CD14-positive monocyte (primary cell): ENCODE results near the gene SAA2. TPM values are rescaled to one million over a fixed set of nuclear protein-coding genes. Genes with fewer than 3 reads are reported as not detected.

ENCODE experiments used
- DNase-seq, 3 donors: peaks; one replicate each; pipeline ENCODE4 v3.0.0-alpha.2; 2011 to 2022
- H2AFZ ChIP-seq: 2 replicates; pipeline ENCODE4 v1.6.0; 2012; ENCODE audit warnings: mild to moderate bottlenecking, low read depth, low read length, inconsistent platforms; ENCODE audit not compliant: insufficient read depth, poor library complexity, severe bottlenecking
- H3K27ac ChIP-seq, 2 donors: 1 replicate in 1 of 2; 2 replicates in 1 of 2; pipeline ENCODE4 v1.5.1; 2012 to 2013; ENCODE audit warnings: low read length in 2 of 2, control low read depth in 1 of 2, inconsistent platforms in 1 of 2, low read depth in 1 of 2, mild to moderate bottlenecking in 1 of 2
- H3K27me3 ChIP-seq, 2 donors: one replicate each; pipeline versions ENCODE4 v1.6.0 to v1.6.1; 2011 to 2013; ENCODE audit warnings: low read length in 2 of 2; ENCODE audit not compliant: control insufficient read depth in 2 of 2, insufficient read depth in 2 of 2
- H3K36me3 ChIP-seq, 2 donors: replicated peaks in 1 of 2; 1 replicate in 1 of 2; 2 replicates in 1 of 2; pipeline versions ENCODE4 v1.5.1 to v1.6.1; 2012 to 2013; ENCODE audit warnings: low read length in 2 of 2, control low read depth in 1 of 2, inconsistent platforms in 1 of 2, mild to moderate bottlenecking in 1 of 2; ENCODE audit not compliant: insufficient read depth in 2 of 2, control insufficient read depth in 1 of 2
- H3K4me1 ChIP-seq, 2 donors: 1 replicate in 1 of 2; 2 replicates in 1 of 2; pipeline versions ENCODE4 v1.5.1 to v1.6.1; 2012 to 2013; ENCODE audit warnings: low read length in 2 of 2, control low read depth in 1 of 2, inconsistent platforms in 1 of 2, mild to moderate bottlenecking in 1 of 2, moderate library complexity in 1 of 2; ENCODE audit not compliant: insufficient read depth in 2 of 2, control insufficient read depth in 1 of 2
- H3K4me2 ChIP-seq: replicated peaks from 2 replicates; pipeline ENCODE3; 2012; ENCODE audit warnings: low read length, moderate library complexity, mild to moderate bottlenecking; ENCODE audit not compliant: poor library complexity, severe bottlenecking; ENCODE audit errors: extremely low read depth
- H3K4me3 ChIP-seq, 3 experiments: fragments of 200-600 bp in 1 of 3; sonication (generic) in 1 of 3; replicated peaks in 1 of 3; 1 replicate in 2 of 3; 2 replicates in 1 of 3; pipeline ENCODE4 v1.5.1; 2011 to 2013; ENCODE audit warnings: low read length in 3 of 3, mild to moderate bottlenecking in 3 of 3, control low read depth in 2 of 3, low read depth in 2 of 3, inconsistent platforms in 1 of 3, moderate library complexity in 1 of 3
- H3K79me2 ChIP-seq: 2 replicates; pipeline ENCODE4 v1.6.0; 2012; ENCODE audit warnings: mild to moderate bottlenecking, control low read depth, inconsistent platforms, low read length, moderate library complexity; ENCODE audit not compliant: insufficient read depth
- H3K9ac ChIP-seq: 2 replicates; pipeline ENCODE4 v1.6.0; 2017; ENCODE audit warnings: low read length, mild to moderate bottlenecking; ENCODE audit not compliant: insufficient read depth, poor library complexity, severe bottlenecking
- H3K9me3 ChIP-seq, 2 donors: replicated peaks in 1 of 2; 1 replicate in 1 of 2; 2 replicates in 1 of 2; pipeline versions ENCODE4 v1.5.1 to v1.6.1; 2012 to 2013; ENCODE audit warnings: low read length in 2 of 2, control low read depth in 1 of 2; ENCODE audit not compliant: control insufficient read depth in 1 of 2, insufficient read depth in 1 of 2
- H4K20me1 ChIP-seq: 2 replicates; pipeline ENCODE4 v1.6.0; 2012; ENCODE audit warnings: mild to moderate bottlenecking, low read length, control low read depth, moderate library complexity; ENCODE audit not compliant: insufficient read depth
- H3K27ac Mint-ChIP-seq, 7 donors: one replicate each; pipeline ENCODE4 v1.8.0; 2020; ENCODE audit warnings: mild to moderate bottlenecking in 7 of 7, mixed read lengths in 7 of 7, moderate library complexity in 6 of 7, inconsistent platforms in 2 of 7
- H3K27me3 Mint-ChIP-seq, 3 donors: one replicate each; pipeline ENCODE4 v1.8.0; 2021 to 2022; ENCODE audit warnings: low read depth in 3 of 3, mild to moderate bottlenecking in 3 of 3, mixed read lengths in 3 of 3, moderate library complexity in 3 of 3, inconsistent platforms in 1 of 3
- H3K36me3 Mint-ChIP-seq, 2 donors: one replicate each; pipeline ENCODE4 v1.8.0; 2020; ENCODE audit warnings: mixed read lengths in 2 of 2, inconsistent platforms in 1 of 2, mild to moderate bottlenecking in 1 of 2
- H3K4me1 Mint-ChIP-seq: one replicate; pipeline ENCODE4 v1.8.0; 2020; ENCODE audit warnings: mild to moderate bottlenecking, mixed read lengths
- H3K4me3 Mint-ChIP-seq, 2 donors: one replicate each; pipeline ENCODE4 v1.8.0; 2020; ENCODE audit warnings: mild to moderate bottlenecking in 2 of 2, mixed read lengths in 2 of 2, moderate library complexity in 1 of 2
- H3K9me3 Mint-ChIP-seq, 7 donors: one replicate each; pipeline ENCODE4 v1.8.0; 2020 to 2022; ENCODE audit warnings: mixed read lengths in 7 of 7, mild to moderate bottlenecking in 6 of 7, moderate library complexity in 6 of 7, inconsistent platforms in 2 of 7
- CTCF ChIP-seq: fragments of 200-600 bp; IDR thresholded peaks from one replicate; pipeline ENCODE4 v1.8.0; 2022; ENCODE audit warnings: antibody characterized with exemption, mild to moderate bottlenecking
- WGBS: methylation state at CpG from one replicate; pipeline ENCODE4 v1.1.5; 2013; ENCODE audit warnings: missing lambda C conversion rate; ENCODE audit not compliant: insufficient coverage; 5-methylcytosine and 5-hydroxymethylcytosine counted together
- intact Hi-C, 2 donors: fragments of 100-400 bp; cut with micrococcal nuclease; formaldehyde crosslinking; loops; one replicate each; pipeline versions ENCODE4 v1.15.0 to v1.15.1; 2023
- polyA plus RNA-seq, 3 donors: library from polyadenylated mRNA; depleted of rRNA in 1 of 3; unstranded in 2 of 3; stranded (reverse) in 1 of 3; fragments of 300-500 nt in 2 of 3; fragments of >200 nt in 1 of 3; fragmentation: Illumina TruSeq in 2 of 3; gene quantifications; 1 replicate in 2 of 3; 2 replicates in 1 of 3; pipeline ENCODE4 v1.2.3, GENCODE V29; 2012 to 2021

SAA2 gene
- polyA plus RNA-seq, 3 donors, result not detected

GRCh38 chr11:18235394-18236334 lies 12.8 kb downstream of the SAA2 start:
- Mint-ChIP-seq H3K27ac (no peak overlapping the region), H3K4me3 (no peak overlapping the region), H3K27me3 (peaks cover 18 to 33% (median 30%) of the 10 kb centered on the region in 3 donors), H3K9me3 (peaks cover 0 to under 1% (median 0%) of the 10 kb centered on the region in 7 donors), H3K4me1 (no peaks in the 10 kb centered on the region), H3K36me3 (no peaks in the 10 kb centered on the region)
- 80% methylated on average over 1 of the region's 8 CpGs for WGBS
- Histone ChIP-seq H3K4me3 (no peak overlapping the region), H2AFZ (no peak overlapping the region), H4K20me1 (no peaks in the 10 kb centered on the region), H3K79me2 (no peaks in the 10 kb centered on the region), H3K9ac (no peak overlapping the region), H3K4me2 (no peak overlapping the region), H3K27me3 (peaks cover 18 to 19% of the 10 kb centered on the region in 2 donors), H3K27ac (no peak overlapping the region), H3K9me3 (no peaks in the 10 kb centered on the region), H3K36me3 (no peaks in the 10 kb centered on the region), H3K4me1 (no peaks in the 10 kb centered on the region)
- DNase-seq, result no peak
- intact Hi-C loops, result no loop called here
- no peak for TF ChIP-seq CTCF

DNA sequence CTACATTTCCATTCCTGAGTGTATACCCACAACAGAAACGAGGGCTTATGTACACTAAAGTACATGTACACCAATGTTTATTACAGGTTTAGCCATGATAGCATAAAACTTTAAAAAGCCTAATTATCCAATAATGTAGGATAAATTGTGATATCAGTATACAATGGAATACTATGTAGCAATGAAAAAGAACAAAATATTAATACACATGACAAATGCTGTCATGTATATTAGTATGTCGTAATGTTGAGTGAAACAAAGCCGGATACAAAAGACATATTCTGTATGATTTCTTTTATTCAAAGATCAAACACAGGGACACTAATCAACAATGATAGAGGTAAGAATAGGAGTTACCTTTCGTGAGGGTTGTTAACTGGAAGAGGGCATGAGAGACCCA lies 14.6 kb downstream of the SAA2 start:
- no peak for DNase-seq
- Histone ChIP-seq H3K4me1 (no peaks in the 10 kb centered on the region), H3K36me3 (no peaks in the 10 kb centered on the region), H3K79me2 (no peaks in the 10 kb centered on the region), H3K9me3 (no peaks in the 10 kb centered on the region), H3K9ac (no peak overlapping the region), H3K4me2 (no peak overlapping the region), H3K27ac (no peak overlapping the region), H3K27me3 (peaks cover 6 to 14% of the 10 kb centered on the region in 2 donors), H2AFZ (no peak overlapping the region), H4K20me1 (no peaks in the 10 kb centered on the region), H3K4me3 (no peak overlapping the region)
- TF ChIP-seq CTCF, result no peak
- Mint-ChIP-seq H3K9me3 (no peaks in the 10 kb centered on the region), H3K36me3 (no peaks in the 10 kb centered on the region), H3K27me3 (peaks cover 16 to 29% (median 25%) of the 10 kb centered on the region in 3 donors), H3K4me3 (no peak overlapping the region), H3K27ac (no peak overlapping the region), H3K4me1 (peaks cover 3% of the 10 kb centered on the region)
- no CpG with 5 or more reads among the region's 4 CpGs for WGBS
- intact Hi-C loops, result no loop called here
